Activated CD4-positive, alpha-beta T cell treated with anti-CD3 and anti-CD28 coated beads, Interleukin-2, amount 50 U/mL, for 4 hours (primary cell): ENCODE measurements around the gene VWF.
"Not testable (repeated sequence)": the region's sequence is repeated elsewhere in the genome, so short reads cannot be mapped to it uniquely, and the experiment has no call there.

ENCODE experiments used
- DNase-seq, 2 experiments: peaks; one replicate each; pipeline ENCODE4 v3.0.0-alpha.2; 2020

Gene VWF

DNA sequence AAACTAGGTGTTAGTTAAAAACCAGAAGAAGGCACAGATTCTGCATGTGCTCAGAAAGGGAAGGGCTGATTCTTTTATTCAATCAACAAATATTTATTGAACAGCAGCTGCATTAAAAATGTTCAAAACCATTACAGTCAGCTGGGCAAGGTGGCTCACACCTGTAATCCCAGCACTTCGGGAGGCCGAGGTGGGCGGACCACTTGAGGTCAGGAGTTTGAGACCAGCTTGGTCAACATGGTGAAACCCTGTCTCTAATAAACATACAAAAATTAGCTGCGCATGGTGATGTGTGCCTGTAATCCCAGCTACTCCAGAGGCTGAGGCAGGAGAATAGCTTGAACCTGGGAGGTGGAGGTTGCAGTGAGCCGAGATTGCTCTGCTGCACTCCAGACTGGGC, 22.4 kb downstream of the VWF start:
- DNase-seq, result not testable (repeated sequence)

DNA sequence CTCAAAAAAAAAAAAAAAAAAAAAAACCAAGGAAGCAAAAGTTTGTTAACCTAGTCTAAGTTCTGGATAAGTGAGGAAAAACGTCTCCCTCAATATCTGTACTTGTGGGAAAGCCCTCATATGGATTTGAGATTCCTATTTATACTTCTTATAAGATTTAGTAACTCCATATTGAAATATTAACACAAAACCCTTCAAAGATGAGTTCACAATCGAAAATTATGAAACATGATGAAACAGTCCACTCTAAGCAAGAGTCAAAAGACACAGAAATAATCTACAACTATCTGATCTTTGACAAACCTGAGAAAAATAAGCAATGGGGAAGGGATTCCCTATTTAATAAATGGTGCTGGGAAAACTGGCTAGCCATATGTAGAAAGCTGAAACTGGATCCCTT, 25.2 kb downstream of the VWF start:
- no peak for DNase-seq

DNA sequence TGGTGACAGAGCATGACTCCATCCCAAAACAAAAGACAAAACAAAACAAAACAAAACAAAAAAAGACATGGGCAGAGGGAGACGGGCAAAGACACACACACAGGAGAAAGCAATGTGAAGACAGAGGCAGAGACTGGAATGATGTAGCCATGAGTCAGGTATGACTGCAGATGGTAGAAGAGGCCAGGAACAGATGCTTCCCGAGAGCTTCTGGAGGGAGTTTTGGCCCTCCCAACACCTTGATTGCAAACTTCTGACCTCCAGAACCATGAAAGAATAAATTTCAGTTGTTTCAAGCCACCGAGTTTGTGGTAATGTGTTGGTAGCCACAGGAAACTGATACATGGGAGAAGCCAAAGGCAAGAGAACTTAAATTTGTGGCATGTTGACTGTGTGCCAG, 27.1 kb downstream of the VWF start:
- DNase-seq, result no peak

DNA sequence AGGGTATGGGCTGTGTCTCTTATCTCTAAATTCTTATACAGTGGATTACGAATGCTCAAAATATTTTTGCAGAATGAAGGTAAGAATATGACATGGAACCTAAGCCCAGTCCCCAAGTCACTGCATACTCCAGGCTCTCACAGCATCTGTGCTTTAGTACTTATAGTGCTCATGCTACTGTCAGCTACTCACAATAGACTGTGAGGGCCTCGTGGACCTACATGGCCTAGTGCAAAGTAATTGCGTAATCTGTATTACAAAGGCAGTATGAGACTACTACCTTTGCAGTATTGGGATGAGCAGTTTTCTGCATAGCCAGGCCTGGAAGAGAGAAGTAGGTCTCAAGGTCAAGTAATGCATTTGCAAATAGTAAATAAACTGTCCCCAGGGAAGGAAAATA, 27.9 kb downstream of the VWF start:
- DNase-seq, result no peak

DNA sequence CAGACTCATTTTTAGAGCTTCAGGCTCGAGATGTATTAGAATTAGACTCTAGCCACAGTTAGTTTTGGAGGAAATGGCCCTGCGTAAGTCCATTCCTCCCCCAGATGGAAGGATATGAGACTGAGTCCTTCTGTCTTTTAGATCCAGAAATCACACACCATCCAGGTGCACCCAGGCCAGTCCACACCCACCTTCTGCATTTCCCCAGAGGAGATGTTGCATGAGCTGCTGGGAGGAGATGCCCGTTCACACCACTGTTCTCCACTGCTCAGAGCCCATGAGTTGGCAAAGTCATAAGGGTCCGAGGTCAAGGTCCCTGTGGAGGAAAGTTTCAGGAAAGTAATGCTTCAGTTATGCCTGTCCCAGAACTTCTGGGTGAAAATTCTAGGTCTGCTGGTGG, 29.2 kb downstream of the VWF start:
- DNase-seq, result no peak

DNA sequence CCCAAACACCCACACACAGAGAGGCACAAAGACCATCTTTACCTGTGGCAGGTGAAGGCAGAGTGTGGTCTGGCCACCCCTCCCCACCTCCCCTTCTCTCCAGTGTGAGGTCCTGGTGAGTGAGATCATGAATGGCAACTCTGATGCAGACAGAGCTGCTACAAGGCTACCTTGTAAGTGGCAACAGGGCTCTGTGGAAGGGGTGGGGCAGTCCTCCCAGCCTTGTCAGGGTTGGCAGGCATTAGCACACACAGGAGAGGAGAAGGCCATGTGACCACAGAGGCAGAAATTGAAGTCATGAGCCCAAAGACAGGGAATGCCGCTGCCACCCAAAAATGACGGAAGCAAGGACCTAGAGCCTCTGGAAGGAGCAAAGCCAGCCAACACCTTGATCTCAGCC, 30.7 kb downstream of the VWF start:
- DNase-seq, result no peak

DNA sequence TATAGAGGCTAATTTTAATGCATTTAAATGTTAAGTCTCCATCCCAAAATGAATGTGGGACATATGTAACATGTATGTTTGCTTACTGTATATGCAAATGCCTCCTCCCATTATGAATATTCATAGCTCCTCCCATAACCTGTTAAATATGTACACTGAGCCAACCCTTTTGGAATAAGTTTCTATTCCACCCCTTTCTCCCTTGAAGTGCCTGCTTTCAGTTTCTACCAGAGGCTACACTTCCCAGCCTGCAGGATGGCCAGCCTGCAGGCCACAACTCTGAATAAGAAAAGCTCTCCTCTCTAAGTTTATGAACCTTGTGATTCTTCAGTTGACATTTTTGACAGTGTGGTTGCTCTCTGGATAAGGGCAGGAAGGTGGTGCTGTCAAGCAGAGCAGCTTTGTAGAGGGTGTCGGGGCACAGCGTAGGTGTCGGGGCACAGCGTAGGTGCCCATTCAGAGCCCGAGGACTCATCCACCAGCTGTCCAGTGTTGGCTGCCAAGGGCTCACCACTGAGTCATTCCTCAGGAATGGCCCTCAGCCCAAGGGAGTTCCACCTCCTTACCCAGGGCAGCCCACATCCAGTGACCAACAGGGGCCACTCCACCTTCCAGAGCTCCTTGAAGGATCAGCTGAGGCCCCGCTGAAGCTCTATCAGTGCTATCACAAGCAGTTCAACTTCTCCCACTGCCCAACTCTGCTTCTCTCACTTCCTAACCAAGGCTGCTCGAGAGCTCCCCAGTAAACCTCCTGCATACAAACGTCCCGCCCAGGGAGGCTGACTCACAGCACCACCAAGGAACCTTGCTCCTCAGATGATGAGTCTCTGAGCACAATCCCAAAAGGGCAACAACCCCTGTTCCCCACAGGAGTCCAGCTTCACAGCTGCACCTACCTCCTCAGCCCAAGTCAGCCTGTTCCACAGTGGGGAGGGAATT, 31.4 kb downstream of the VWF start:
- DNase-seq, result no peak

DNA sequence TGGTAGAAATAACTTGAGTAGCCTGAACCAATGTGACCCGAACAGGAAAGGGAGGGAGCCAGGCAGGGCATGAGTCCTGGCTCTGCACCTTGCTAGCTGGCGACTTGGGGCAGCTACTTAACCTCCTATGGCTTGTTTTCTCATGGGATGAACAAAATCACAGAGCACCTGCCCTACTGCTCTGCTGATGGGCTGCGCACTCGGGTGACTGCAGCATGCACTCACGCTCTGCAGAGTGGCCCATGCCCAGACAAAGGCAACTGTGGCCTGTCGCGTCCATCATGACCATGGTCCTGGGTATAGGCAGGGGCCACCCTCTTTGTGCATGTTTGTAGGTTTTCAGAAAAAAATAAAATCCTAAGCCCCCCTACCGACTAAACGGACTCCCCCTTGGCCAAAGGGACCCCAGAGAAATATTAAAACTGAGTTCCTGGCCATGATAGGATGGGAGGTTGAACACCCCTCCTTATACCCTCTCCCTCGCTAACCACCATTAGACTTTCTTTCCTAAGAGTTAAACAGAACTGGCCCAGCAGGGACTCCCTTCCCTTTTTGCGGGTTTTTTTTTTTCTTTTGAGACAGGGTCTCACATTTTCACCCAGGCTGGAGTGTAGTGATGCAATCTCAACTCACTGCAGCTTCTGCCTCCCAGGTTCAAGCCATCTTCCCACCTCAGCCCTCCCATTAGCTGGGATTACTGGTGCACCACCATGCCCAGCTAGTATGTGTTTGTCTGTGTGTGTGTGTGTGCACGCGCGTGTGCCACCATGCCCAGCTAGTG, 32.5 kb downstream of the VWF start:
- no peak for DNase-seq

DNA sequence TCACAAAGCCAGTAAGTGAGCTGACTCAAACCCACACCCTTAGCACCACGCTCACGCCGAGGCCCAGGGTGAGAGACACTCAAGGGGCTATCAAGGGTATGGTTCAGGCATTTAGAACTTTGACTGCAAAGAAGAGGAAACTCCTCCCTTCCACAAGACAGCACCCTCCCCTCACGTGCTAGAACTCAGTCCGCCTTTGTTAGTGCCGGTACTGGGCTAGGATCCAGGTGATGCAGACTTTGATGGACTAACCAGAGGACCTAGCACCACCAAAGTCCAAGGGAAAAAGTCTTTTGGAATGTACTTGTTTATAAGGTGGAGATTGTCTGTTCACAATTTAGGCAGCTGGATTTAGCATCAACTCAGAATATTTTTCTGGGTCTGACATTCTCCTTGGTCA, 33.7 kb downstream of the VWF start:
- DNase-seq, result no peak

DNA sequence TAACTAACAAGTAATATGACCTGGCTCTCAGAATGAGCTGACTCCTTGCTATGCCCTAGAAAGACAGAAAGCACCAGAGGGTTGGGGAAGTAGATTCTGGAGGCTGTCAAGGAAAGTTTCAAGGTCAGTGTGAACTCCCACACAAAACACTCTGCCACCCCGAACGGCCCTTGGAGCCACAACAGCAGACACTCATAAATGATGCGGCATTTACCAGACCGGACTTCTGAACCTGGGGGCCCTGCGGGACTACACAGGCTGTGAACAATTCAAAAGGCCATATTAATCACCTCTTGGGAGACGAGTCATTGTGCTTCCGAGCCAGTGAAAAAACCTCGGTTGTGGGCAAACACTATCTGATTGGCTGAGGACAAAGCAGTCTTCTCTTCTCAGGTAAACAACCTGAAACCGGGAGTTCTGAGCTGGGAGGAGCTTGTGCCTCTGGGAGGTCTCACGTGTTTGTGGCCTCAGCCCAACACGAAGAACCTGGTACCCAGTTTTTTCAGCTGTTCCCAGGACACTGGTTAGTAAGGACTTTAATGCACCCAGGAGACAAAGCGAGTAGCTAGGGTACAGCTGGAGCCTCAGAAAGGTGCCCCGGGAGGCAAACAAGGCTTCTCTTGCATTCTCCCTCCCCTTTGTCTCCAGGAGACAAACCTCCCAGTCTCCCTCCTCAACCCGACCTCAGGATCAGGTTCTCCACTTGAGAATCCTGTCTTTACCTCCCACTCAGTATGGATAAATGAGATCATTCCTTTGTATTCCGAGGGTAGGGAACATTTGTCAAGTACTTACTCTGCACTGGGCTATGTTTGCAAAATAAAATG, 35.3 kb downstream of the VWF start:
- DNase-seq, result no peak

DNA sequence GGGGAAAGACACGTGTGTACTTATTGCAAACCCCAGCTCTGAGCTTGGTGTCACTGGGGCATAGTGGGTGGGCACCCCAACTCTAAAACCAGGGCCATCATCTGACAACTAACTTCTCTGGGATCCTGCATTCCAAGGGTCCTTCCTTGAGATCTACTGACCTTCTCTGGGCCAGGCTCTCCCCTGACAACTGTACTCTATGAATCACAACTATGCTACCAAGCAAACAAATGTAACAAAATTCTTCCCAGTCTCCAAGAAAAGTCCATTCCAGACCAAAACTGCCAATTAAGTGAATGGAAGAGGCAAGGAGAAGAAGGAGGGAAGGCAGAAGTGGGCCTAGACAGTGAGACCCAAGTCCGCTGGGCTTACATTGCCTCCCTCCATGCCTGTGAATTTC, 38.2 kb downstream of the VWF start:
- no peak for DNase-seq

DNA sequence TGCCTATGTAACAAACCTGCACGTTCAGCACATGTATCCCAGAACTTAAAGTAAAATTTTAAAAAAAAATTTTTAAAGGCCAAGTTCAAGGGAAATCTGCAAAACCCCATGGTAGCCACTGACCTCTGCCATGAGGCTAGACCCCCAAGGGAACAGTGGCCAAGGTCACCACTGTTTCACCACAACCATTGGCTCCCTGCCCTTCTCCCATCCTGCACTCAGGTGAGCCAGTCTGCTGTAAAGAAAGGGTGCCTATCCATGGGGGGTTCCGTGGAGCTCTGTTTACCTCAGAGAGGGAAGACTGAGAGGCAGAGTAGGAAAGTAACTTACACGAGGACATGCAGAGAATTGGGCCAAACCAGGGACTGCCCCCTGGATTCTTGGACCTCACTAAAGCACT, 38.6 kb downstream of the VWF start:
- no peak for DNase-seq

DNA sequence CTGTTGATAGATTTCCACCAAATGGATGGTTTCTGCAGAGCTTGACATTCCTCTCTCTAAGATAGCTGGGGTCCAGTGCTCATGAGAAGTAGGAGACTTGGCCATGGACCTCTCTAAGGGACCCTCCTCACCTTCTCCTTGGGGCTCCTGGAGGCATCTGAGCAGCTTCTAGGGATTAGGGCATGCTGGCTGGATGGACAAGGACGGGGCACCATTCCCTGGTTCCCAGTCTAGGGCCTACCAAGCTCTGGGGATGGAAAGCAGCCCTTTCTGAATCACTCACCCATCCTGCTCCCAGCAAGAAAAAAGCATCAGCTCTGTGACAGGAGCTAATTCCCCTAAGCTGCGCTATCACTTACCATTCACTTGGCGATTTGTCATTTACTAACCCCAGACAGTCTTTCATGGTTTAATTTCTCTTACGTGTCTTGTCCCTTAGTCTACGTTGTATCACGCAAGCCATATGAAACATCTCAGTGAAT, 39.5 kb downstream of the VWF start:
- no peak for DNase-seq

DNA sequence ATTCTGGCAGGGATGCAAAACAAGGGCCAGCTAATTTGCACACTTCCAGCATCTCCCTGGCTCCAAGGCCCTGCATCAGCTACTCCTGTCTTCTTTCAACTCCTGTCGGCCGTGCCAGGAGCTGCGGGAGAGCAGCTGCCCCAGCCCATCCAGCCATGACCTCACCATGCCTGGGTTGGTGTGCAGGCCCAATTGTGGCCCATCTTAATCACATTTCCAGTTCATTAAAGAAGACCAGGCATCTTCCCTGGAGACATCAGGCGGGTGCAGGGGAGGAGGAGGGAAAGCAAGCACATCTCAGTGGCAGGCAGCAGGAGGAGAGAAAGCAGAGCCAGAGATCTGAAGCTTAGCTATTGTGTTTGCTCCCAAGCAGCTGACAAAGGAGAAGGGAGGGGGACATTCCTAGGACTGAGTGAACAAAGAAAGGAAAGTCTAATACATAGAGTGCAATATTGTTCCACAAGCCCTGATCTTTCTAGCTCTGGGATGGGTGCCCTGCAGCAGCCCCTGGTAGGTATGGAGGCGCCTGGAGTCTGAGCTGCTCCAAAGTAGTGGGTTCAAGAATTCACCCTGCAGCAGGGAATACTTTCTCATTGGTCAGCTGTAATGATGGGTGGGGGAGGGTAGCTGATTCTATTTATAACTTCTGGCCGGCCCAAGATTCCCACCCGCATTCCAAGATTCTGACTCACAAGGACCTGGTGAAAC, 40.1 kb downstream of the VWF start:
- no peak for DNase-seq

DNA sequence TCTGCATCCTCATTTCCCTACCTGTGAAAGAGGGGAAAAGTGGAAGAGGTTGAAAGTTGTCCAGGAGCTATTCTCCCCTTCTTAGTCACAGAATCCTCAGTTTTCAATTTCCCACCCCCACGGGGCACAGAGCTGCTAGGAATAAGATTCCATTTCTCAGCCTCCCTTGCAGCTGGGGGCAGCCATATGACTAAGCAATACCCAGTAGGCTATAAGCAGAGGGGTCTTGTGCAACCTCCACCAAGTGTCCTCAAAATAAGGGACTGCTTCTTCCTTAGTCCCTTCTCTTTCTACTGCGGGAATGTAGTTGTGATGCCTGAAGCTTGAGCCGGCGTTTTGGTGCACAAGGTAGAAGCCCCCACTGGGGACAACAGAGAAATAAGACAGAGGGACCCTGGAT, 40.9 kb downstream of the VWF start:
- no peak for DNase-seq

DNA sequence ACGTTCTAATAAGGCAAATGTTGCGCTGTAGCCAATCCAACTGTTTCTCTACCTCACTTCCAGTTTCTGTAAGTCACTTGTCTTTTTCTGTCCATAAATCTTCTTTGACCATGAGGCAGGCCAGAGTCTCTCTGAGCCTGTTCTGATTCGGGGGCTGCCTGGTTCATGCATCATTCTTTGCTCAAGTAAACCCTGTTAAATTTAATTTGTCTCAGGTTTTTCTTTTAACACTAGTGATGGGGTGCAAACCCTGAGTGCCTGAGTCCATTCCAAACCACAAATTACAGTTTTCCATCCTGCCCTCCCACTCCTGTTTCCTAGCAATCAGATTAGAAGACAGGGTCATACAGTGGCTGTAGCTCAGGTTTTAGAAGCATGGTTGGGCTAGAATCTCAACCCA, 41.9 kb downstream of the VWF start:
- no peak for DNase-seq

DNA sequence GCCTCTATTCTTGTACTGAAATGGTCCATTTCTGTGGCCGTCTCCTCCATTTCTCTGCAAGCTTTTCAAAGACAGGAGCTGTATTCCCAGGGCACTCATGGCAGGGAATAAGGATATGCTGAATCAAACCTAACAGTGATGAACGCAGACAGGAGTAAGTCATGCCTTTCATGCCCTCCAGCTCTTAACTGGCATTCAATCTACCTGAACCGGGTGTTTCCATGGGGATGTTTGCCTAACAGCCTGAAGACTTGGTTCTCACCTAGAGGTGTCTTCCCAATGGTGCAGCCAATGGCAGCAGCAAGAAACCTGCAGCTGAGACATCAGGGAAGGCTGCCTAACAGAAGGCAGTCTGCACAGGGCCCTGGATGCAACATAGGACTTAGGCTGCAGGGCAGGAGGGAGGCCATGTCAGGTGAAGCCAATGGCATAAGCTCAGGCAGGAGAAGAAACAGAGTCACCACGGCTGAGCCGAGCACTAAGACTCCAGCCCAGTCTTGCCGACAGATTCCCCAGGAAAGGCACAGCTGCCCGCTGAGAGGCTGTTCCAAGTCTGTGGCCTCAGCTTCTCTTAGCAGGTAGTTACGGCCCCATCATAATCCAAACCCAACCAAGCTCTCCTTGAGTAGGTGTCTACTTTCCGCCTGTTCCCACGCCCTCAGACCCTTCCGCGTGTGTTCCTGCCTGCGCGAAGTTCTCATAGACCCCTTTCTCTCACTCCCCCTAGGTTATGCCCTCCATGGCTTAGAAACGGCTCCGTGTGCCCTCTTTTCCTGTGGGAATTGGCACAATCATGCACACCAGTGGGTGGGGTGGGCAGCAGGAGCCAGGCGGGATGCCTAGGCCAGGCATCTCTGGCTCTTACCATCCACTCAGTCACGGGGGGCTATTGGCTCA, 44.1 kb downstream of the VWF start:
- DNase-seq, result no peak

DNA sequence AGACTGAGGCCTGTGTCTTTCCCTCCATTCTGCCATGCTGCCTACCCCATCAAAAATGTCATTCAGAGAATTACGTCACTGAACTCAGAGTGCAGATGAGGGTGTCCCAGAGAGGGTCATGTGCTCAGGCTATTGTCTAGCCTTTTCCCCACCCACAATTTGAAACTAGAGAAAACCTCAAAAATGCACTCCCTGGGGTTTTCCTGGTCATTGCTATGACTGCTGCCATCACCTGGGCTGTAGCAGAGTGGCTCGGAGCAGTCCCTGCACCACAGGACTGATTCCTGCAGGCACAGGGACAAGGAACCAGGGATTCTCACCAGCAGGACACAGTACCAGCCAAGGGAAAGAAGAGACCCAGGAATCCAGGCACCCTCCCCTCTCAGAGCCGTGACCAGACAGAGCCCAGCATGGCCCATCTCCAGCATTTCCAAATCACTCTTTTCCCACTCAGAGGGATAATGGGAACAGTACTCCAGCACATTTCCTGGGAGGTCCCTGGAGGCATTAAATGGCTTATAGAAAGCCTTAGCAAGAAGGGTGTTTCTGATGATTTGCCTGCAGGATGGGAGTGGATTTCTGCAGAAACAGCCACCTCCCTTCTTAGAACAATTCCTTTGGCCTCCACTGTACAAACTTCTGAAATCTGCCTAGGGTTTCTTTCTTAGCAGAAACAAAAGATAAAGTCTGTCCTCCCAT, 45.9 kb downstream of the VWF start:
- DNase-seq, result no peak

DNA sequence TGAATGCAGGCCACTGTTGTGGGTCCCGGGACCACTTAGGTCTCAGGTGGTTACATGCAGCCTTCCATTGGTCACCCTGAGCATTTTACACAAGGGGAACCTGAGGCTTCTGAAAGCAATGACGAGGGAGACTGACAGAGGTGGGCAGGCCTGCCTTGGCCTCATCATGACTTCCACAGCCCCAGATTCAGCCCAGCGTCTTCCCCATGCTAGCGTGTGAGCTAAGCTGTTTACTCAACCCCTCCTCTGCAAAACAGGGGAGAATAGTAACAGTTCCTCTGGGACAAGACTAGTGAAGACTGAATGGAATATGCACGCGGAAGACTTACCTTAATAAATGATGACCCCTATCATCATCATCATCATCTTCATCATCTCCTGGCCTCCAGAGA, 46.8 kb downstream of the VWF start:
- no peak for DNase-seq

DNA sequence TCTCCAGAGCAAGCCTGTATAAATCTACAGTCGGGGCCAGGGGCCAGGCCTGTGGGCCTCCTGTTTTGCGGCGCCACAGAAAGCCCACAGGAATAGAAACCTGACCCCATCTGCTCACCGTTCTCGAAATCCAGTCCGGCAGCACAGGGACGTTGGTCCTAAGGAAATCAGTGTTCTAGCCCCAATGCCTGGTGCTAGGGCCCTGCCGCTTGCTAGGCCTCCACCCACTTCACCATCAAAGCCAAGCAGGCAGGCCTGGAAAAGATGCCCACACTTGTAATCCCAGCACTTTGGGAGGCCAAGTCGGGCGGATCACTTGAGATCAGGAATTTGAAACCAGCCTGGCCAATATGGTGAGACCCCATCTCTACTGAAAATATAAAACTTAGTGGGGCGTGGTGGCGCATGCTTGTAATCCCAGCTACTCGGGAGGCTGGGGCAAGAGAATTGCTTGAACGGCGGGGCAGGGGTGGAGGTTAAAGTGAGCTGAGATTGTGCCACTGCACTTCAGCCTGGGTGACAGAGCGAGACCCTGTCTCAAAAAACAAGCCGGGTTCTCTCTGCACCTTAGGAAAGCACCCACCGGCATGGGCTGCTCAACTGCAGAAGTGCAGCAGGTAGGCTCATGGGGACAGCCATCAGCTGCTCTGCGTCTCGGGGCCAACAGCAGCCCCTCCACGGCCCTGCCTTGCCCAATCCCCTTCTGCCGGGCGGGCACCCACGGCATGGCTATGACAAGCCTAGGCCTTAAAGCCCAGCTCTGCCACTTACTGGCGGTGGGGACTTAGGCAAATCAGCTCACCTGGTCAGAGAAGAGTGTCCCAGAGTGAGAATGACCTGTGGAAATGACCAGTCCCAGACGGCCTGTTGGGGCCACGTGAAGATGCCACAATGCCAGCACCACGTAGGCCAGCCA, 47.4 kb downstream of the VWF start:
- no peak for DNase-seq
